ENCODE results near the gene CASP8AP2. TPM values are rescaled to one million over a fixed set of nuclear protein-coding genes. Genes with fewer than 3 reads are reported as not detected.

CASP8AP2 gene
- total and polyA plus RNA-seq, 2 donors from 2014 or later, result 2.4 to 17.5 TPM

GRCh38 chr6:89917216-89917615 is 87.5 kb downstream of the CASP8AP2 start:
- H3K27me3 ChIP-seq (ENCODE audit: control insufficient read depth, insufficient read depth, low read length), result no peaks in the 10 kb centered on the region
- no peaks in the 10 kb centered on the region for H3K4me1 ChIP-seq (ENCODE audit: control insufficient read depth in 2 of 3, insufficient read depth in 2 of 3, low read depth in 1 of 3, low read length in 3 of 3)
- peaks cover 0 to 3% (median 0%) of the 10 kb centered on the region in 3 donors for H3K9me3 ChIP-seq (ENCODE audit: control insufficient read depth in 2 of 3, insufficient read depth in 1 of 3, low read length in 3 of 3)
- no peaks in the 10 kb centered on the region for H3K36me3 ChIP-seq (ENCODE audit: control insufficient read depth in 2 of 3, insufficient read depth in 3 of 3, low read length in 3 of 3)
- intact Hi-C loops (cut with DNase I), result no loop called here
- no peak overlapping the region for H3K9ac ChIP-seq (ENCODE audit: low read length in 3 of 3)
- FAIRE-seq (no peak), DNase-seq (no peak)
- no peak for TF ChIP-seq CTCF (IDR thresholded peaks at IDR 0.05; ENCODE audit: borderline replicate concordance, extremely low read depth, insufficient read depth)
- no peak overlapping the region for H3K27ac ChIP-seq (ENCODE audit: low read depth in 2 of 2, low read length in 2 of 2)
- no peak overlapping the region for H3K4me3 ChIP-seq (ENCODE audit: low read length in 3 of 3)

GRCh38 chr6:89917801-89918366 is 88.2 kb downstream of the CASP8AP2 start:
- no peak for DNase-seq
- H3K27ac ChIP-seq (ENCODE audit: low read depth in 2 of 2, low read length in 2 of 2), result no peak overlapping the region
- no peaks in the 10 kb centered on the region for H3K4me1 ChIP-seq (ENCODE audit: control insufficient read depth in 2 of 3, insufficient read depth in 2 of 3, low read depth in 1 of 3, low read length in 3 of 3)
- H3K9ac ChIP-seq (ENCODE audit: low read length in 3 of 3), result no peak overlapping the region
- intact Hi-C loops (cut with DNase I), result no loop called here
- no peak for FAIRE-seq
- no peaks in the 10 kb centered on the region for H3K27me3 ChIP-seq (ENCODE audit: control insufficient read depth, insufficient read depth, low read length)
- TF ChIP-seq CTCF (IDR thresholded peaks at IDR 0.05; ENCODE audit: borderline replicate concordance, extremely low read depth, insufficient read depth), result no peak
- H3K9me3 ChIP-seq (ENCODE audit: control insufficient read depth in 2 of 3, insufficient read depth in 1 of 3, low read length in 3 of 3), result peaks cover 0 to 3% (median 0%) of the 10 kb centered on the region in 3 donors
- H3K4me3 ChIP-seq (ENCODE audit: low read length in 3 of 3), result no peak overlapping the region
- H3K36me3 ChIP-seq (ENCODE audit: control insufficient read depth in 2 of 3, insufficient read depth in 3 of 3, low read length in 3 of 3), result no peaks in the 10 kb centered on the region

Other genes starting within 250 kb of the CASP8AP2 start
- gene LYRM2, start 191.1 kb upstream of the CASP8AP2 start, total RNA-seq, result 42.8 TPM
- 22.6 TPM for gene LYRM2, start 191.1 kb upstream of the CASP8AP2 start, polyA plus RNA-seq (ENCODE audit: insufficient read depth, low read depth, low replicate concordance)
- 34.9 TPM for gene MDN1, start 10.1 kb upstream of the CASP8AP2 start, total RNA-seq
- 19.4 TPM for gene MDN1, start 10.1 kb upstream of the CASP8AP2 start, polyA plus RNA-seq (ENCODE audit: insufficient read depth, low read depth, low replicate concordance)
- not detected for gene GJA10, start 64.6 kb downstream of the CASP8AP2 start, total RNA-seq
- not detected for gene GJA10, start 64.6 kb downstream of the CASP8AP2 start, polyA plus RNA-seq (ENCODE audit: insufficient read depth, low read depth, low replicate concordance)

Data from kidney (tissue), 14 donors.